Cortex of kidney (tissue), 1 donor: ENCODE results near the gene HSFX3.
"Not testable (repeated sequence)": the region's sequence is repeated elsewhere in the genome, so short reads cannot be mapped to it uniquely, and the experiment has no call there.

Source experiments
- DNase-seq: peaks from one replicate; lab custom pipeline; 2025; lab: John Stamatoyannopoulos, UW

The HSFX3 gene

GRCh38 chrX:149549701-149550100 is at the start of gene HSFX3:
HSFX3 (minus strand) TSS chrX:149549924; CDS start chrX:149549852, 72 bp downstream.
- not testable (repeated sequence) for DNase-seq

GRCh38 chrX:149598603-149599002 is 48.9 kb upstream of the HSFX3 start:
- DNase-seq = not testable (repeated sequence)

GRCh38 chrX:149595943-149596342 is 46.2 kb upstream of the HSFX3 start:
- not testable (repeated sequence) for DNase-seq

GRCh38 chrX:149595214-149595613 is 45.5 kb upstream of the HSFX3 start, which contains the start of gene HSFX2:
HSFX2 (minus strand) TSS chrX:149595314; CDS start chrX:149594700, 614 bp downstream.
- not testable (repeated sequence) for DNase-seq

- DNase-seq = not testable (repeated sequence)
These were observed 41.3 kb upstream of the HSFX3 start for GRCh38 chrX:149590993-149591392.

GRCh38 chrX:149587359-149587758 is 37.6 kb upstream of the HSFX3 start, which contains the start of gene MAGEA9B:
MAGEA9B (minus strand) TSS chrX:149587459; CDS start chrX:149583179, 4,280 bp downstream.
- DNase-seq = not testable (repeated sequence)

- not testable (repeated sequence) for DNase-seq
These were observed 35.9 kb upstream of the HSFX3 start for GRCh38 chrX:149585631-149586030.

- DNase-seq = not testable (repeated sequence)
These were observed 23.7 kb upstream of the HSFX3 start for GRCh38 chrX:149573456-149573855.

GRCh38 chrX:149572743-149573142 is 23.0 kb upstream of the HSFX3 start:
- DNase-seq = no peak

- DNase-seq = no peak
These were observed 22.0 kb upstream of the HSFX3 start for GRCh38 chrX:149571770-149572169.

- DNase-seq = no peak
These were observed 20.9 kb upstream of the HSFX3 start for GRCh38 chrX:149570668-149571067.

- no peak for DNase-seq
These were observed 20.0 kb upstream of the HSFX3 start for GRCh38 chrX:149569770-149570169.

- DNase-seq = no peak
These were observed 19.1 kb upstream of the HSFX3 start for GRCh38 chrX:149568701-149569296.

GRCh38 chrX:149567621-149568417 is 18.1 kb upstream of the HSFX3 start:
- no peak for DNase-seq

- DNase-seq = no peak
These were observed 13.6 kb upstream of the HSFX3 start for GRCh38 chrX:149563359-149563758.

- DNase-seq = not testable (repeated sequence)
These were observed 5.5 kb upstream of the HSFX3 start for GRCh38 chrX:149555251-149555650.

- DNase-seq = not testable (repeated sequence)
These were observed 2.2 kb upstream of the HSFX3 start for GRCh38 chrX:149551939-149552248.

- not testable (repeated sequence) for DNase-seq
These were observed 1.7 kb upstream of the HSFX3 start for GRCh38 chrX:149551245-149551938.

- not testable (repeated sequence) for DNase-seq
These were observed 730 bp upstream of the HSFX3 start for GRCh38 chrX:149550454-149550853.

- not testable (repeated sequence) for DNase-seq
These were observed 1.9 kb downstream of the HSFX3 start for GRCh38 chrX:149547782-149548181.

GRCh38 chrX:149546962-149547361 is 2.8 kb downstream of the HSFX3 start:
- DNase-seq = not testable (repeated sequence)
